Measurements from ENCODE around the gene KRT82.

Gene KRT82

DNA sequence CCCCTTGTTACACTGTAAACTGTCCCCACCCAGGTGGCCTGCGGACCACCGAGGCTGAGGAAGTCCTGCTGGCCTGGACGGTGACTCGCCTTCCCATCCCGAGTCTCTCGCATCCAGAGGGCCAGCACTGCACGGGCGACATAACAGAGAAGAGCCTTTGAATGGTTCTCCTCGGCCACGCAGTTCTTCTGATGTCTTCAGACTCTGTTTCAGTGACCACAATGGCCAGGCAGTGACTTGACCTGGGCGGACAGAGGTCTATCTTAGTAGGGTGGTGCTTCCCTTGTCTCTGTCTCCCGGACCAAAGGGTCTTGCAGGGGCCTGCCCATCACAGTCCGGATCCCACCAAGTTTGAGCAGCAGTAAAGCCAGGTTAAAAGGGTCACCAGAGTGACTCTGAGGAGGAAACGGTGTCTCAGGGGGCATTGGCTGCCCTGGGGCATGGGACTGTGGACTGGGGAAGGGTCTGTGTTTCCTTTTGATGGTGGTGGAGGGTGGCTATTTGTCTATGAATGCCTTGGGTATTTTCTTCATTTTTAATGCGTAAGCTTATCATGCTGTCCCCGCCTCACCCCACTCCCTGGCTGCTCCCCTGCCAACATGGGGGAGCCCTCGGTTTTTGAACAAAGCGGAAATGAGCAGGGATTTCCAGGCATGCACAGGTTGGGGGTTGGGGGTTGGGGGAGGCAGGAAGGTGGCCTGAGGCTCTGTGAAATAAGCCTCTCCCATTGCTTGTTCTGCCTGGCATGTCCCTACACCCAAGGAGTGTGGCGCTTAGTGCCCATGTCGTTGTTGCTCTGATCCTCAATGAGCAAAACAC, 49.2 kb downstream of the KRT82 start:
- Histone ChIP-seq H3K9ac (ENCODE audit: low read depth, low read length) (no peak overlapping the region), H3K4me1 (ENCODE audit: insufficient read depth, low read length) (no peaks in the 10 kb centered on the region), H3K27ac (ENCODE audit: low read depth, low read length) (no peak overlapping the region), H3K36me3 (ENCODE audit: insufficient read depth, low read length) (no peaks in the 10 kb centered on the region), H3K27me3 (ENCODE audit: insufficient read depth, low read length) (no peaks in the 10 kb centered on the region), H3K9me3 (ENCODE audit: insufficient read depth, low read depth, low read length) (no peaks in the 10 kb centered on the region), H3K4me3 (ENCODE audit: low read length) (no peak overlapping the region)
- WGBS = 94% methylated on average over 20 of the region's 20 CpGs

- Histone ChIP-seq H3K4me1 (ENCODE audit: insufficient read depth, low read length) (no peaks in the 10 kb centered on the region), H3K27me3 (ENCODE audit: insufficient read depth, low read length) (no peaks in the 10 kb centered on the region), H3K36me3 (ENCODE audit: insufficient read depth, low read length) (no peaks in the 10 kb centered on the region), H3K9ac (ENCODE audit: low read depth, low read length) (no peak overlapping the region), H3K9me3 (ENCODE audit: insufficient read depth, low read depth, low read length) (no peaks in the 10 kb centered on the region), H3K4me3 (ENCODE audit: low read length) (no peak overlapping the region), H3K27ac (ENCODE audit: low read depth, low read length) (no peak overlapping the region)
- 96% methylated on average over 56 of the region's 56 CpGs for WGBS
These were observed 49.9 kb downstream of the KRT82 start for GRCh38 chr12:52356031-52356761.

DNA sequence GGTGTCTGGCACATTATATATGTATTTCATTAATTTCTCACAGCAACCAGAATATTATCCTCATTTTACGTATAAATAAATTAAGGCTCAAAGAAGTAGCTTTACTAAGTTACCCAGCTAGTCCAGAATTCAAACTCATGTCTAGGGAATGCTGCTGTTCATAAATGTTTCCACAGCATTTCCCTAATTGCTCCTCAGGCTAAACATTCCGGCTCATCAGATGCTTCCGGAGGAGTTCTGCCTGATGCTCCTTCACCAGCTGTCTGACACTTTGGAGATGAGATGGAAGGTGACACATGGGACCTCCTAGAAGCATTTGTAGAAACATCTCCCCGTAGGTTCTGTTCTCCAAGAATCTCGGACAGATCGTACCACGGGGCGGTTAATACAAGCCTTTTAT, 51.0 kb downstream of the KRT82 start:
- no peaks in the 10 kb centered on the region for H3K36me3 ChIP-seq (ENCODE audit: insufficient read depth, low read length)
- H3K27ac ChIP-seq (ENCODE audit: low read depth, low read length) = no peak overlapping the region
- no peak overlapping the region for H3K4me3 ChIP-seq (ENCODE audit: low read length)
- no peaks in the 10 kb centered on the region for H3K9me3 ChIP-seq (ENCODE audit: insufficient read depth, low read depth, low read length)
- H3K4me1 ChIP-seq (ENCODE audit: insufficient read depth, low read length) = no peaks in the 10 kb centered on the region
- WGBS = 97% methylated on average over 8 of the region's 8 CpGs
- no peak overlapping the region for H3K9ac ChIP-seq (ENCODE audit: low read depth, low read length)
- no peaks in the 10 kb centered on the region; the same call in 1 of the 2 replicates for H3K27me3 ChIP-seq (ENCODE audit: insufficient read depth, low read length)

DNA sequence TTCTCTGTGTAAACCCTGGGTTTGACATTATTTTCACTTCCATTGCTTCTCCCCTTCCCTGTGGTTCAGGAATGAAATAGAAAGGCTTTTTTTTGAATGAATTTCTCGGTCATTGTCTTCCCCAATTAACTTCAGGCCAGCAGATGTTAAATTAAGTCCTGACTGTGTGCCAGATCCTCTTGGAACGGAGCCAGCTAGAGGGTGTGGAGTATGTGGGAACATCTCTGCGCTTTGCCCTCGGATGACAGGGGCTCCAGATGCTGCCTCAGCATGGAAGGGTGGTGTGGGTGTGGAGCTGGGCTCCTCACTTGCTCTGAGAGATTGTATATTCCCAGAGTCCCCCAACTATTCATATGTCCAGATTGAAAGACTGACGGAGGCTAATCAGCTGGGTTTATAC, 51.9 kb downstream of the KRT82 start:
- H3K27me3 ChIP-seq (ENCODE audit: insufficient read depth, low read length) = no peaks in the 10 kb centered on the region; the same call in 1 of the 2 replicates

DNA sequence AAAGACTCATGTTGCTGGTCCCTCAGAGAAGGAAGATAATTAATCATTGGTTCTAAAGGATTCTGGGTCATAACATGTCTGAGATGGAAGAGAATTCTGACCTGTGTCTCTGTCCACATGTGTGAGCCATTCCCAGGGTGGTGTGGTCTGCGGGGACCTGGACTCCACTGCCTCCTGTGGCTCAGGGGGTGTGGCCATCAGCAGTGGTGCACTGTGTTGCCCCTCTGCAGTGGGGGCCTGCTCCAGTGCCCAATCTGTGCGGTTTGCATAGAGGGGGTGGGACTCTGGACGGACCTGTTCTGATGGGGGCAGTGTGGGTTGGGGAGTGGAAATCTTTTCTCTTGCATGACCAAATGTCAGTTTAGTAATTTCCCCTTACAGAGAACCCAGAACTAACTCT, 52.4 kb downstream of the KRT82 start:
- Histone ChIP-seq H3K27me3 (ENCODE audit: insufficient read depth, low read length) (no peaks in the 10 kb centered on the region; the same call in 1 of the 2 replicates), H3K4me1 (ENCODE audit: insufficient read depth, low read length) (no peaks in the 10 kb centered on the region), H3K36me3 (ENCODE audit: insufficient read depth, low read length) (no peaks in the 10 kb centered on the region), H3K4me3 (ENCODE audit: low read length) (no peak overlapping the region), H3K9me3 (ENCODE audit: insufficient read depth, low read depth, low read length) (no peaks in the 10 kb centered on the region), H3K9ac (ENCODE audit: low read depth, low read length) (no peak overlapping the region), H3K27ac (ENCODE audit: low read depth, low read length) (no peak overlapping the region)
- WGBS = 92% methylated on average over 3 of the region's 3 CpGs

More for the DNA sequence above, 51.9 kb downstream of the KRT82 start:
- H3K4me3 ChIP-seq (ENCODE audit: low read length) = no peak overlapping the region
- WGBS = 64% methylated on average over 5 of the region's 5 CpGs
- no peak overlapping the region for H3K27ac ChIP-seq (ENCODE audit: low read depth, low read length)
- H3K4me1 ChIP-seq (ENCODE audit: insufficient read depth, low read length) = no peaks in the 10 kb centered on the region
- no peaks in the 10 kb centered on the region for H3K36me3 ChIP-seq (ENCODE audit: insufficient read depth, low read length)
- H3K9ac ChIP-seq (ENCODE audit: low read depth, low read length) = no peak overlapping the region
- H3K9me3 ChIP-seq (ENCODE audit: insufficient read depth, low read depth, low read length) = no peaks in the 10 kb centered on the region

DNA sequence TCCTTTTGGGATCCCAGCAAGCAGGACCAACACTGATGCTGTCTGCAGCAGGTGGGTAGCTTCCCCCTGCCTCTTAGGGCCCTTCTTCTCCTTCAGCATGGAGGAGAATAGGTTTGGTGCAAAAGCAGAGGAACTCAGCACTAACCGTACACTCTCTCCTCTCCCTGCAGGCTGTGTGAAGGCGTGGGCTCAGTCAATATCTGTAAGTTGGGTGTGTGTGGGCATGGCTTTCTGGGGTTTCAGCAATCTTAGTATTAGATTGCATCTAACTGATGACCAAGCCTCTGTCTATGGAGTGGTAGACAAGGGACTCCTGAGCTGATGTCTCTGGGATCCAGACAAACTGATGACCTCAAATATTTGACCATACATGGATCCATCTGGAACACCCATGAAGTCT, 53.2 kb downstream of the KRT82 start:
- Histone ChIP-seq H3K9ac (ENCODE audit: low read depth, low read length) (no peak overlapping the region), H3K4me3 (ENCODE audit: low read length) (no peak overlapping the region), H3K4me1 (ENCODE audit: insufficient read depth, low read length) (no peaks in the 10 kb centered on the region), H3K9me3 (ENCODE audit: insufficient read depth, low read depth, low read length) (no peaks in the 10 kb centered on the region), H3K36me3 (ENCODE audit: insufficient read depth, low read length) (no peaks in the 10 kb centered on the region), H3K27me3 (ENCODE audit: insufficient read depth, low read length) (no peaks in the 10 kb centered on the region; the same call in 1 of the 2 replicates), H3K27ac (ENCODE audit: low read depth, low read length) (no peak overlapping the region)
- 100% methylated on average over 1 of the region's 2 CpGs for WGBS

GRCh38 chr12:52351196-52352059, 54.7 kb downstream of the KRT82 start:
- WGBS = 89% methylated on average over 9 of the region's 9 CpGs
- H3K9ac ChIP-seq (ENCODE audit: low read depth, low read length) = no peak overlapping the region
- no peak overlapping the region for H3K4me3 ChIP-seq (ENCODE audit: low read length)
- no peaks in the 10 kb centered on the region for H3K36me3 ChIP-seq (ENCODE audit: insufficient read depth, low read length)
- H3K27ac ChIP-seq (ENCODE audit: low read depth, low read length) = no peak overlapping the region
- H3K27me3 ChIP-seq (ENCODE audit: insufficient read depth, low read length) = no peaks in the 10 kb centered on the region; the same call in 1 of the 2 replicates
- no peaks in the 10 kb centered on the region for H3K9me3 ChIP-seq (ENCODE audit: insufficient read depth, low read depth, low read length)
- no peaks in the 10 kb centered on the region for H3K4me1 ChIP-seq (ENCODE audit: insufficient read depth, low read length)

DNA sequence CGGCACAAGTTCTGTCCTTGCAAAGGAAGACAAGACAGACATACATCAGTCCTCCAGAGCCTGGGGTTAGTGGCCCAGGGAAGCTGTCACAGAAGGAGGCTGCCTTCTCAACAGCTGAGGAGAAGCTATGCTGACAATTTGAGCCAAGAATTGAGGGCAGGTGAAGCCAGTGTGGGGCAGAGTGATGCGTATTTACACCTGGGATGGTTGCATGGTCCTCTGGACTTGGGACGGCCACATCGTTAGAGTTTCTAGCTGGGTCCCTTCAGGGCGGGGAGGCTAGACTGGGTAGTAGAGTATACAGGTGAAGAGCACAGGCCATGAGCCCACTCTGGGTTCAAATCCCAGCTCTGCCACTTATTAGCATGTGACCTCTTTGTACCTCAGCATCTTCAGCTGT, 55.3 kb downstream of the KRT82 start:
- Histone ChIP-seq H3K36me3 (ENCODE audit: insufficient read depth, low read length) (no peaks in the 10 kb centered on the region), H3K4me1 (ENCODE audit: insufficient read depth, low read length) (no peaks in the 10 kb centered on the region), H3K27me3 (ENCODE audit: insufficient read depth, low read length) (no peaks in the 10 kb centered on the region; the same call in 1 of the 2 replicates), H3K9ac (ENCODE audit: low read depth, low read length) (no peak overlapping the region), H3K9me3 (ENCODE audit: insufficient read depth, low read depth, low read length) (no peaks in the 10 kb centered on the region), H3K4me3 (ENCODE audit: low read length) (no peak overlapping the region), H3K27ac (ENCODE audit: low read depth, low read length) (no peak overlapping the region)
- 96% methylated on average over 5 of the region's 5 CpGs for WGBS

GRCh38 chr12:52350021-52350620, 56.0 kb downstream of the KRT82 start:
- no peaks in the 10 kb centered on the region for H3K9me3 ChIP-seq (ENCODE audit: insufficient read depth, low read depth, low read length)
- no peaks in the 10 kb centered on the region for H3K4me1 ChIP-seq (ENCODE audit: insufficient read depth, low read length)
- H3K4me3 ChIP-seq (ENCODE audit: low read length) = no peak overlapping the region
- H3K36me3 ChIP-seq (ENCODE audit: insufficient read depth, low read length) = no peaks in the 10 kb centered on the region
- H3K27me3 ChIP-seq (ENCODE audit: insufficient read depth, low read length) = no peaks in the 10 kb centered on the region; the same call in 1 of the 2 replicates
- 93% methylated on average over 8 of the region's 8 CpGs for WGBS
- H3K27ac ChIP-seq (ENCODE audit: low read depth, low read length) = no peak overlapping the region
- H3K9ac ChIP-seq (ENCODE audit: low read depth, low read length) = no peak overlapping the region

DNA sequence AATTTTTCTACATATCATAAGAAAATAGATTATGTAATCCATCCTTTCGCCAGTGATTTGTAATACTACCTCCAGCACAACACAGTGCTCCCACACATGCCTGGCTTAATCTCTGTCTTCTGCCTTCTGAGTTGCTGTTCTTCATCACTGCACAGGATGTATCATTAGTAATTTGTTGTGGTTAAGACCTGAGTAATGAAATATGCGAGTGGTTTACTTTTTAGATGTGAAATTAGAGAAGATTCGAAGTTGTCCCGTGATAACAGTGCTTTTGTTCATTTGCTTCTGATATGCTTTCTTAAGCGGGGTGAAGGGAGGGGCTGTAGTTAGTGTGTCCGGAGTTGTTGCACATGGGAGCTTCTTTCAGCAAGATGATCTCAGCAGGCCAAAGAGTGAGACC, 56.9 kb downstream of the KRT82 start:
- WGBS = 87% methylated on average over 6 of the region's 6 CpGs
- Histone ChIP-seq H3K27me3 (ENCODE audit: insufficient read depth, low read length) (no peaks in the 10 kb centered on the region; the same call in 1 of the 2 replicates), H3K9ac (ENCODE audit: low read depth, low read length) (no peak overlapping the region), H3K27ac (ENCODE audit: low read depth, low read length) (no peak overlapping the region), H3K9me3 (ENCODE audit: insufficient read depth, low read depth, low read length) (no peaks in the 10 kb centered on the region), H3K4me3 (ENCODE audit: low read length) (no peak overlapping the region), H3K4me1 (ENCODE audit: insufficient read depth, low read length) (no peaks in the 10 kb centered on the region), H3K36me3 (ENCODE audit: insufficient read depth, low read length) (no peaks in the 10 kb centered on the region)

Data from HUES64 (cell line).